PC-3 (cell line): ENCODE measurements around the gene PLPPR5. TPM values are rescaled to one million over a fixed set of nuclear protein-coding genes. Genes with fewer than 3 reads are reported as not detected.

Experiments used
- ATAC-seq: fragments of 200-7000 bp; cut with Tn5 transposase; 2 replicates; pipeline ENCODE4 v1.9.1; 2020; ENCODE audit warnings: mild to moderate bottlenecking, moderate library complexity
- BruUV-seq: library from RNA; stranded (reverse); fragments of 400-500 nt; replicated peaks from 2 replicates; lab custom pipeline; 2021; lab: Mats Ljungman, UMichigan
- CTCF ChIA-PET: fragments of 300-600 bp; sonication (Branson Sonifier 250); formaldehyde crosslinking; loops from one replicate; lab custom pipeline; 2022; ENCODE audit warnings: antibody characterized with exemption; lab: Charles Lee
- POLR2A ChIA-PET: fragments of 300-600 bp; sonication (Branson Sonifier 250); formaldehyde crosslinking; loops from one replicate; lab custom pipeline; 2022; ENCODE audit warnings: antibody characterized with exemption; ENCODE audit not compliant: unreplicated experiment; lab: Charles Lee
- DNase-seq: peaks from one replicate; pipeline ENCODE4 v3.0.0-alpha.2; 2015
- H2AFZ ChIP-seq: fragments of 300-600 bp; sonication (generic); 2 replicates; pipeline ENCODE4 v1.6.0; 2016; ENCODE audit warnings: antibody characterized with exemption, low read length
- H3F3A ChIP-seq: fragments of 300-600 bp; sonication (generic); one replicate; pipeline ENCODE4 v1.6.0; 2017; ENCODE audit warnings: antibody characterized with exemption, low read length, control low read depth, mild to moderate bottlenecking; ENCODE audit not compliant: unreplicated experiment
- H3K27ac ChIP-seq: fragments of 300-600 bp; sonication (generic); 2 replicates; pipeline ENCODE4 v1.5.1; 2016; ENCODE audit warnings: mild to moderate bottlenecking, low read length
- H3K27me3 ChIP-seq: fragments of 300-600 bp; sonication (generic); 2 replicates; pipeline ENCODE4 v1.6.1; 2016; ENCODE audit warnings: low read length, mixed read lengths
- H3K36me3 ChIP-seq: fragments of 300-600 bp; sonication (generic); 2 replicates; pipeline ENCODE4 v1.6.1; 2016; ENCODE audit warnings: low read depth, mixed run types, low read length, mixed read lengths
- H3K4me1 ChIP-seq: fragments of 300-600 bp; sonication (generic); 2 replicates; pipeline ENCODE4 v1.5.1; 2016; ENCODE audit warnings: low read length; ENCODE audit not compliant: insufficient read depth
- H3K4me2 ChIP-seq: fragments of 300-600 bp; sonication (generic); 2 replicates; pipeline ENCODE4 v1.6.0; 2016; ENCODE audit warnings: low read length
- H3K4me3 ChIP-seq: fragments of 300-600 bp; sonication (generic); 2 replicates; pipeline ENCODE4 v1.5.1; 2016; ENCODE audit warnings: mild to moderate bottlenecking, low read length, mixed read lengths
- H3K79me2 ChIP-seq: fragments of 300-600 bp; sonication (generic); 2 replicates; pipeline ENCODE4 v1.6.1; 2017; ENCODE audit warnings: low read length, mixed read lengths
- H3K9ac ChIP-seq: fragments of 300-600 bp; sonication (generic); 2 replicates; pipeline ENCODE4 v1.6.0; 2016; ENCODE audit warnings: mild to moderate bottlenecking, low read length
- H3K9me2 ChIP-seq: fragments of 300-600 bp; sonication (generic); replicated peaks from 2 replicates; pipeline ENCODE4 v1.6.1; 2016; ENCODE audit warnings: mixed run types, low read length, mixed read lengths
- H3K9me3 ChIP-seq: fragments of 300-600 bp; sonication (generic); 2 replicates; pipeline ENCODE4 v1.6.1; 2016; ENCODE audit warnings: low read length, mixed read lengths
- H4K20me1 ChIP-seq: fragments of 300-600 bp; sonication (generic); 2 replicates; pipeline ENCODE4 v1.6.1; 2016; ENCODE audit warnings: low read length, mixed read lengths
- CTCF ChIP-seq: fragments of 300-600 bp; sonication (generic); conservative IDR thresholded peaks from 2 replicates; pipeline ENCODE4 v1.5.1; 2017; ENCODE audit warnings: antibody characterized with exemption, low read depth, mild to moderate bottlenecking, low read length
- EZH2 ChIP-seq: fragments of 300-600 bp; sonication (generic); IDR thresholded peaks from one replicate; pipeline ENCODE4 v1.6.1; 2017; ENCODE audit warnings: antibody characterized with exemption, mild to moderate bottlenecking, low read length; ENCODE audit not compliant: unreplicated experiment
- EZH2phosphoT487 ChIP-seq: fragments of 300-600 bp; sonication (generic); IDR thresholded peaks from 2 replicates; pipeline ENCODE4 v1.6.1; 2018; ENCODE audit warnings: mild to moderate bottlenecking, antibody characterized with exemption, low read length, borderline replicate concordance
- intact Hi-C: fragments of 100-400 bp; cut with micrococcal nuclease; formaldehyde crosslinking; loops from 2 replicates; pipeline ENCODE4 v1.9.0; 2023
- total RNA-seq: library from RNA; depleted of rRNA; stranded (reverse); fragments of >200 nt; gene quantifications from 2 replicates; pipeline ENCODE4 v1.2.3, GENCODE V29; 2014

The PLPPR5 gene
- total RNA-seq, 1 experiment from 2014 or later, result 2.1 TPM

DNA sequence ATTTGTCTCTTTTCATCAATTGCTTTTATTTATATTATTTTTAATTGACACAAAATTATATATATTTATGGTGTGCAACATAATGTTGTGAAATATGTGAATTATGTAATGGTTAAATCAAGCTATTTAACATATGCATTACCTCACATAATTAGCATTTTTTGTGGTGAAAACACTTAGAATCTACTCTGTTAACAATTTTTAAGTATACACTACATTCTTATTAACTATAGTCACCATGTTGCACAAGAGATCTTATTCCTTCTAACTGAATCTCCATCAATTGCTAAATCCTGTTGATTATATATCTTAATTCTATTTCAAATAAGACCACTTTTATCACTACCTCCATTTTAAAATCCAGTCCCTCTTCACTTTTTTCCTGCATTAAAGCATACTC is 42.5 kb downstream of the PLPPR5 start:
- Histone ChIP-seq H3K9me3 (no peaks in the 10 kb centered on the region), H3K4me1 (peaks cover 6% of the 10 kb centered on the region; the same call in 1 of the 2 replicates), H3K9me2 (no peaks in the 10 kb centered on the region), H3K27me3 (no peaks in the 10 kb centered on the region), H3K27ac (no peak overlapping the region), H3K79me2 (no peaks in the 10 kb centered on the region), H3K9ac (no peak overlapping the region), H4K20me1 (no peaks in the 10 kb centered on the region), H3K36me3 (no peaks in the 10 kb centered on the region), H2AFZ (no peak overlapping the region), H3F3A (no peaks in the 10 kb centered on the region), H3K4me3 (no peak overlapping the region), H3K4me2 (no peak overlapping the region)
- intact Hi-C loops, result no loop called here
- ATAC-seq (no peak), DNase-seq (no peak)
- no TSS peak for BruUV-seq
- CTCF ChIA-PET, result no interaction called here
- TF ChIP-seq EZH2 (no peak), EZH2phosphoT487 (no peak), CTCF (no peak)
- POLR2A ChIA-PET, result no interaction called here

GRCh38 chr1:98949621-98950020 is 55.0 kb downstream of the PLPPR5 start:
- Histone ChIP-seq H3K4me1 (no peaks in the 10 kb centered on the region), H4K20me1 (no peaks in the 10 kb centered on the region), H3K4me2 (no peak overlapping the region), H3K79me2 (no peaks in the 10 kb centered on the region), H3K36me3 (no peaks in the 10 kb centered on the region), H3K27me3 (no peaks in the 10 kb centered on the region), H3K4me3 (no peak overlapping the region), H2AFZ (no peak overlapping the region), H3K27ac (no peak overlapping the region), H3F3A (no peaks in the 10 kb centered on the region), H3K9ac (no peak overlapping the region), H3K9me3 (no peaks in the 10 kb centered on the region), H3K9me2 (no peaks in the 10 kb centered on the region)
- CTCF ChIA-PET, result no interaction called here
- DNase-seq (no peak), ATAC-seq (no peak)
- TF ChIP-seq EZH2 (no peak), EZH2phosphoT487 (no peak), CTCF (no peak)
- intact Hi-C loops, result no loop called here
- POLR2A ChIA-PET, result no interaction called here
- no TSS peak for BruUV-seq

DNA sequence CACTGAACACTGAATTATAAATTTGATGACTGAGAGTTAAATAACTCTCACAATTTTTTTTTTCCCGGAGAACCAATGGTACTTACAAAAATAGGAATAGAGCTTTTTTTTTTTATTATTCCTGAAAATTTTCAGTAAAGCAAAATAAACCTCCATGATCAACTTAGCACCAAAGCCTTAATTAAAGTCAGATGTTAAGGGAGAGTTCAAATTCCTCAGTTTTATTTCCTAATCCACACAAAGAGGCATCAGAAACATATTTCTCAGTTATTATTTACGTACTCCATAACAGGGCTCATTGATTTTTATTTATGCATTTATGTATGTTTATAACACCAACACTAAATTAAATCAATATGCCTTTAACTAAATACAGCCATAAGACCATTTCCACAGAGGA is 55.5 kb downstream of the PLPPR5 start:
- no peaks in the 10 kb centered on the region for H3K27me3 ChIP-seq
- H2AFZ ChIP-seq, result no peak overlapping the region
- DNase-seq, result no peak
- H3K79me2 ChIP-seq, result no peaks in the 10 kb centered on the region
- H3K27ac ChIP-seq, result no peak overlapping the region
- POLR2A ChIA-PET, result no interaction called here
- no peaks in the 10 kb centered on the region for H3K9me3 ChIP-seq
- H3K36me3 ChIP-seq, result no peaks in the 10 kb centered on the region
- no peaks in the 10 kb centered on the region for H4K20me1 ChIP-seq
- H3F3A ChIP-seq, result no peaks in the 10 kb centered on the region
- no peaks in the 10 kb centered on the region for H3K4me1 ChIP-seq
- CTCF ChIA-PET, result no interaction called here
- no peaks in the 10 kb centered on the region for H3K9me2 ChIP-seq
- BruUV-seq, result no TSS peak
- ATAC-seq, result no peak
- H3K9ac ChIP-seq, result no peak overlapping the region
- no peak overlapping the region for H3K4me2 ChIP-seq
- intact Hi-C loops, result no loop called here
- TF ChIP-seq EZH2, result no peak
- TF ChIP-seq CTCF, result no peak
- TF ChIP-seq EZH2phosphoT487, result no peak
- no peak overlapping the region for H3K4me3 ChIP-seq
